SK-N-SH treated with all-trans-retinoic acid at 6 μM for 48 hours (cell line): Measurements from ENCODE around the gene TOM1L2.

ENCODE experiments used
- ARNTL ChIP-seq: fragments of 450-650 bp; formaldehyde crosslinking; IDR thresholded peaks from 2 replicates; pipeline ENCODE4 v1.5.0; 2020; ENCODE audit warnings: low read depth, mild to moderate bottlenecking, moderate library complexity, borderline replicate concordance
- ESRRG ChIP-seq: fragments of 250-450 bp; sonication (Bioruptor Pico); IDR thresholded peaks from 2 replicates; pipeline ENCODE4 v1.6.1; 2021; ENCODE audit warnings: mild to moderate bottlenecking
- OSR1 ChIP-seq: fragments of 250-450 bp; sonication (Bioruptor Pico); IDR thresholded peaks from 2 replicates; pipeline ENCODE4 v1.8.0; 2022; ENCODE audit warnings: moderate library complexity, mild to moderate bottlenecking, inconsistent platforms
- PATZ1 ChIP-seq: fragments of 250-450 bp; sonication (Bioruptor Pico); IDR thresholded peaks from 2 replicates; pipeline ENCODE4 v1.8.0; 2020; ENCODE audit warnings: mild to moderate bottlenecking, moderate library complexity, borderline replicate concordance
- PPARA ChIP-seq: fragments of 250-450 bp; sonication (Bioruptor Pico); IDR thresholded peaks from 2 replicates; pipeline ENCODE4 v1.5.0; 2020; ENCODE audit warnings: mild to moderate bottlenecking, borderline replicate concordance
- RARB ChIP-seq: fragments of 250-450 bp; sonication (Bioruptor Pico); IDR thresholded peaks from 2 replicates; pipeline ENCODE4 v1.8.0; 2021; ENCODE audit warnings: mild to moderate bottlenecking, moderate library complexity
- TOX ChIP-seq: fragments of 250-450 bp; sonication (Bioruptor Pico); IDR thresholded peaks from 2 replicates; pipeline ENCODE4 v1.8.0; 2021; ENCODE audit warnings: mild to moderate bottlenecking, moderate library complexity, borderline replicate concordance
- ZC3H10 ChIP-seq: fragments of 250-450 bp; sonication (Bioruptor Pico); IDR thresholded peaks from 2 replicates; pipeline ENCODE4 v1.5.1; 2021; ENCODE audit warnings: mild to moderate bottlenecking, moderate library complexity
- ZFP30 ChIP-seq: fragments of 450-650 bp; formaldehyde crosslinking; IDR thresholded peaks from 2 replicates; pipeline ENCODE4 v1.5.0; 2022; ENCODE audit warnings: mild to moderate bottlenecking, moderate library complexity
- ZNF565 ChIP-seq: fragments of 450-650 bp; formaldehyde crosslinking; conservative IDR thresholded peaks from 2 replicates; pipeline ENCODE4 v1.5.0; 2020; ENCODE audit warnings: low read depth, mild to moderate bottlenecking, moderate library complexity
- TF ChIP-seq, protein P1 (sequence below): fragments of 250-450 bp; sonication (Bioruptor Pico); IDR thresholded peaks from 2 replicates; pipeline ENCODE4 v1.5.1; 2020; ENCODE audit warnings: low read depth, mild to moderate bottlenecking, moderate library complexity

GRCh38 chr17:17975436-17975835 is 3.2 kb upstream of the TOM1L2 start:
- TF ChIP-seq, protein P1, sequence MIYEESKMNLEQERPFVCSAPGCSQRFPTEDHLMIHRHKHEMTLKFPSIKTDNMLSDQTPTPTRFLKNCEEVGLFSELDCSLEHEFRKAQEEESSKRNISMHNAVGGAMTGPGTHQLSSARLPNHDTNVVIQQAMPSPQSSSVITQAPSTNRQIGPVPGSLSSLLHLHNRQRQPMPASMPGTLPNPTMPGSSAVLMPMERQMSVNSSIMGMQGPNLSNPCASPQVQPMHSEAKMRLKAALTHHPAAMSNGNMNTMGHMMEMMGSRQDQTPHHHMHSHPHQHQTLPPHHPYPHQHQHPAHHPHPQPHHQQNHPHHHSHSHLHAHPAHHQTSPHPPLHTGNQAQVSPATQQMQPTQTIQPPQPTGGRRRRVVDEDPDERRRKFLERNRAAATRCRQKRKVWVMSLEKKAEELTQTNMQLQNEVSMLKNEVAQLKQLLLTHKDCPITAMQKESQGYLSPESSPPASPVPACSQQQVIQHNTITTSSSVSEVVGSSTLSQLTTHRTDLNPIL (CRISPR knock-in tag): no peak
- TF ChIP-seq RARB (no peak), ARNTL (no peak), PATZ1 (CRISPR knock-in tag) (no peak), PPARA (no peak), TOX (no peak), ZC3H10 (CRISPR knock-in tag) (no peak), ZFP30 (CRISPR knock-in tag) (no peak), ZNF565 (CRISPR knock-in tag) (no peak), ESRRG (CRISPR knock-in tag) (no peak), OSR1 (CRISPR knock-in tag) (no peak)
